ENCODE measurements around the gene COL19A1.

Gene COL19A1

GRCh38 chr6:70060680-70061079 lies 194.3 kb downstream of the COL19A1 start:
- no peak for DNase-seq (ENCODE audit: low spot score)

GRCh38 chr6:70061546-70061945 lies 195.2 kb downstream of the COL19A1 start:
- no peak for DNase-seq (ENCODE audit: low spot score)

GRCh38 chr6:70062010-70062409 lies 195.7 kb downstream of the COL19A1 start:
- DNase-seq (ENCODE audit: low spot score), result no peak

GRCh38 chr6:70072540-70073179 lies 206.3 kb downstream of the COL19A1 start:
- DNase-seq (ENCODE audit: low spot score), result no peak

GRCh38 chr6:70073637-70074036 lies 207.3 kb downstream of the COL19A1 start:
- no peak for DNase-seq (ENCODE audit: low spot score)

- no peak for DNase-seq (ENCODE audit: low spot score)
Measured at GRCh38 chr6:70079241-70079640, 212.9 kb downstream of the COL19A1 start.

- DNase-seq (ENCODE audit: low spot score), result no peak
Measured at GRCh38 chr6:70080443-70081070, 214.2 kb downstream of the COL19A1 start.

GRCh38 chr6:70082830-70083229 lies 216.5 kb downstream of the COL19A1 start:
- no peak for DNase-seq (ENCODE audit: low spot score)

- no peak for DNase-seq (ENCODE audit: low spot score)
Measured at GRCh38 chr6:70086806-70087205, 220.4 kb downstream of the COL19A1 start.

- DNase-seq (ENCODE audit: low spot score), result no peak
Measured at GRCh38 chr6:70094156-70094555, 227.8 kb downstream of the COL19A1 start.

GRCh38 chr6:70099732-70100131 lies 233.4 kb downstream of the COL19A1 start:
- peak; percentile 58 for DNase-seq (ENCODE audit: low spot score)

GRCh38 chr6:70103798-70104197 lies 237.4 kb downstream of the COL19A1 start:
- DNase-seq (ENCODE audit: low spot score), result no peak

GRCh38 chr6:70107852-70108629 lies 241.7 kb downstream of the COL19A1 start:
- DNase-seq (ENCODE audit: low spot score), result peak; percentile 78

GRCh38 chr6:70110126-70111022 lies 244.0 kb downstream of the COL19A1 start:
- DNase-seq (ENCODE audit: low spot score), result no peak

- DNase-seq (ENCODE audit: low spot score), result no peak
Measured at GRCh38 chr6:70111737-70112136, 245.4 kb downstream of the COL19A1 start.

GRCh38 chr6:70112716-70113115 lies 246.4 kb downstream of the COL19A1 start:
- peak; percentile 4 for DNase-seq (ENCODE audit: low spot score)

- DNase-seq (ENCODE audit: low spot score), result no peak
Measured at GRCh38 chr6:70113171-70113570, 246.8 kb downstream of the COL19A1 start.

- DNase-seq (ENCODE audit: low spot score), result no peak
Measured at GRCh38 chr6:70118670-70119069, 252.3 kb downstream of the COL19A1 start.

GRCh38 chr6:70119218-70119835 lies 253.0 kb downstream of the COL19A1 start:
- no peak for DNase-seq (ENCODE audit: low spot score)

GRCh38 chr6:70124443-70124842 lies 258.1 kb downstream of the COL19A1 start:
- no peak for DNase-seq (ENCODE audit: low spot score)

- DNase-seq (ENCODE audit: low spot score), result peak; percentile 88
Measured at GRCh38 chr6:70124882-70125545, 258.7 kb downstream of the COL19A1 start.

All from cerebellar cortex (tissue), 1 donor.